HTR-8/SVneo (cell line): ENCODE results near the gene ENOX1.

Source experiments
- DNase-seq: peaks from one replicate; pipeline ENCODE4 v3.0.0; 2011; ENCODE audit warnings: low spot score, mixed read lengths; ENCODE audit not compliant: insufficient read length
- FAIRE-seq: peaks from 2 replicates; lab custom pipeline; 2011; peaks lifted over from hg19 to GRCh38; lab: Jason Lieb, UNC

Gene ENOX1

DNA sequence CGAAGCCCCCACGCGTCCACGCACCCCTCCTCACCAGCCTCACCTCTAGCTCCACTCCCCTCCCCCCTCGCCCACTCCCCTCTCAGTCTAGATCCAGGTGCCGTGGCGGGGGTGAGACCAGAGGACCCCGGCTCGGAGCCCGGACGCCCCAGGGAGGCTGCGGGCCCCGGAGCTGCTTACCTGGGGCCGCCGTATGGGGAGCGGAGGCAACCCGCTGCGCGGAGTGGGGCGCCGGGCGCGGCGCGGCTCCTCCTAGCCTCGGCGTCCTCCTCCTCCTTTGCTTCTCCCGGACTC, 353 bp downstream of the ENOX1 start:
- no peak for DNase-seq
- no peak for FAIRE-seq

DNA sequence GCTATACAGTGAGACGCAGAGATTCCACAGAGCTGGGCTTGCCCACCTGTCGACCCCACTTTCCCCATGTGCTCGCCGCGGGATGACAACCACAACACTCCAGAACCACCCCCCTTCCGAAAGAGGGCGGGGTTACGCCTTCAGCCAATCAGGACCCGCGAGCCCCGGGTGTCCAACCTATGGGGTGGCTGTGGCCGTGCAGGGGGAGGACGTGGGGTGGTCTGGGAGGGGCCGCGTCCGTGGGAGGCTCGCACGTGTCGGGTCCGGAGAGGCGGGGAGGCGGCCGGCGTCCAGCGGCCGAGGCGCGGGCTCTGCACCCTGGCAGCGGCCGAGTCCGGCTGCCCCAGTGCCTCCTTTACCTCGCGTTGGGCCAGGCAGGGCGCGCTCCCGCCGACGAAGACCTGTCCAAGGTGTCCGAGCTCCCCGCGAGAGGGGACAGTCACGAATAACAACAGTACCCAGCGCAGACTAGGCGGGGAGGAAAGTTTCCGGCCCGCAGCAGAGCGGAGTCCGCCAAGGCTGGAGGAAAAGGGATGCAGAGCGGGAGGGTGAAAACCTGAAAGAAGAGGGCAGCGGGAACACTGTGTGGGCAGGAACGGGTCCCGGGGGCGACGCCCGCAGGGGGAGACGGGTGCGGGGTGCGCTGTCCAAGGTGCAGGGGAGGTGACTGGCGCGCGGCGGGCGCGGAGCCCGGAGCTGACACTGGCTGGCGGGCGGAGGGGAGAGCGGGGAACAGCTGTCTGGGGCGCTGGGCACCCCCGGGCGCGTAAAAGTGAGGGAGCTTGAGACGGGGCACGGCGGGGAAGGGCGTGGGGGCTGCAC, 911 bp downstream of the ENOX1 start:
- no peak for FAIRE-seq

DNA sequence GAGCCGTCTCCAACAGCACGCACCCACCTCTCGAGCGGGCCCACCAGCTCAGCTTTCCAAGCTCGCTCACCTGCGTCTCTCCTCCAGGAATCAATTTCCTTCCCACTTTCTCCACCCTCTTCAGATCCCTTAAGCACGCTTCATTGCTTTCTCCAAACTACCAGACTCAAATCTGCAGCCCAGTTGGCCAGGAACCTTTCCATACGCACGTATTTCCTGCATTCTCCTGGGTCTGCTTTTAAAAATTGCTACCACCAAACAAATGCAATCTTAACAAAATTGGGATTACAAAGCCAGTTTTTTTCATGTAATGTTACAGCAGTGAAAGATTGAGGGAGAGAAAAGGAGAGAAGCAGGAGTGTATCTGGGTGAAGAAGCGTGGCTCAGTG, 1.5 kb downstream of the ENOX1 start:
- DNase-seq (no peak), FAIRE-seq (no peak)

More for the DNA sequence above, 911 bp downstream of the ENOX1 start:
- peak; percentile 64 for DNase-seq

DNA sequence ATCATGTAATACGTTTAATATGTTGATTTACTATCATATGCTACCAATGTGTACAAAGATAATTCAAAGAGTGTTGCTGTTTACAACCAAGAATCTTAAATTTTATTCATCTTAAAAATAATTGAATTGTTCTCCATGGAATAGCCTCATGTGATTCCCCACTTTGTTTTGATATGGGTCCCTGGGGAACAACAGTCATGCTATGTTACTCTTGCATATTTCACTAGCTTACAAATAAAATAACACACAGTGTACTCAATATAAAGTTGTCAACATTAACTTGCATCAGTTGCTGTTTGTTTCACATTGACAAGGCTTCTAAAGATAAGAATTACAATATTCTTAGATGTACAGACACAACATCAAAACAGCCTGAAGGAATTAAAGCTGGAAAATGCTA, 2.3 kb downstream of the ENOX1 start:
- DNase-seq (no peak), FAIRE-seq (no peak)

DNA sequence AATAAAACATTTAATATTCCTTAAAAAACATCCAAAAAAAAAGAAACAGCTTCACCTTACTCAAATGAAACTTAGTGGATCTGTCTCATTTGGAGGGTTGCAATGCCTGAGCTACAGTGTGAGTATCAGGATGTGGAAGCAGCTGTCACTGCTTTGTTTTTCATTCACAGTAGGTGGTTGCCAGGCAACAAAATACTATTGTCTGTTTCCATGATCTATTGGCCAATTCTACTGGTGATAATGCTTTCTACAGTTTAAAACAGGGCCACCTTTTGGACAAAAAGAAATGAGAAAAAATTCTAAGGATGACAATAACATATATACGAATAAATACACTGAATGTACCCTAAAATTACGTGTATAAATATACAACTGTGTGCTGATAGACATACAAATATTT, 3.0 kb downstream of the ENOX1 start:
- DNase-seq (no peak), FAIRE-seq (no peak)

GRCh38 chr13:43782686-43783085, 4.1 kb downstream of the ENOX1 start:
- no peak for DNase-seq
- FAIRE-seq: no peak

DNA sequence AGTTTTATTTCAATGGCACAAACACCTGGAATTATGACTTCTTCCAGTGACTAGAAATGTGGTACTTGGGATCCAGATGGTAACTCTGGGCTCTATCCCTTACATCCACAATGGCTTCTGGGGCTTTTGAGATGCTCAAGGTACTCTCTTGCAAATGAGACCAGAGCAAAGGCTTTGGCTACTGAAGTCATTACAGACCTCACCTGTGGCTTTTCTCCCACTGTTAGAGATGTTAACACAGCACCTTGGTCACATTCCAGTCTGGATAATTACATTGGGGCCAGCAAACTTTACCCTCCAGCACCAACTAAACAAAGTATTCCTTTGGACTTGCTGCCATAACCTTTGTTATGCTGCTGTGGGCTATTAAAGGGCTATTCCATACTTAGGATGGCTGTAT, 6.1 kb downstream of the ENOX1 start:
- FAIRE-seq (no peak), DNase-seq (no peak)

DNA sequence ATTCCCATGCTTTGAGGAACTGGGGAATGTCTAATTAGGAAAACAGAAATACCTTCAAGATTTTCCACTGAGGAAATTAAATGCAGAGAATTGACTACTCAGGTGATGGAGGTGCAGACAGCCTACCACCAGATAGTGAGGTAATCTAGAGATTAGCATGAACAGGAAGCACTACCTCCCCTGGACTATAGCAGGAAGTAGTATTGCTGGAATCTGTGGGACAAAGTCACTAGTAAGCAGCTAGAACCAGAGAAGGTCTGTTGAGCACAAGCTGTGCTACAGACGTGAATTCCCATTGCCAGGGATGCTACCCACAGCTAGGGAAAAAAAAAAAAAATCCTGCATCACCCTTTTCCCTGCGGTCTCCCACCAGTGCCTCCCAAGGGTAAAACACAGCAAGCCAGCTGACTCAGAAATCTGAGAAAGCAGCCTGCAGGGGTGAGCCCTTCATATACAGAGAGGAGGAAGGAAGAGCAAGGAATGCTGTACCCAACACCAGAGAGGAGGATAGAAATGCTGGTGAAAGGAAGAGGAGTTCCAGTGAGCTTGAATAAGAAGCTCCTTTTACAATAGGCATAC, 10.2 kb downstream of the ENOX1 start:
- FAIRE-seq (no peak), DNase-seq (no peak)

DNA sequence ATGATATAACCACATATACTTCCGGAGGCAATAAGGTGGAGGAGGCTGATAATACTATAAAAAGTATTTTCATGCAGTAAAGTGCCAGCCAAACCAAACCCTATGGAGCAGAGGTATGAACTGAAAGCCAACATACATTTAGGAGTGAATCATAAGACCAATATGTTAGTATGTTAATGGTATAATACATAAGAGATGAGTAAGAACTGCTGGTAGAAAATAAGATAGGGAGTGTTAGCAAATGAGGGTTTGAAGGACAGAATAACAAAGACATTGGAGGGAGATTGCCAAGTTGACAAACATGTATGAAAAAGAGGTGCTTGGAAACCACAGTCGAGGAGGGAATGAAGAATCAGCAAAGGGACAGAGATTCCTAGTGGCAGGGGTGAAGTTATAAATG, 10.8 kb downstream of the ENOX1 start:
- DNase-seq (no peak), FAIRE-seq (no peak)

DNA sequence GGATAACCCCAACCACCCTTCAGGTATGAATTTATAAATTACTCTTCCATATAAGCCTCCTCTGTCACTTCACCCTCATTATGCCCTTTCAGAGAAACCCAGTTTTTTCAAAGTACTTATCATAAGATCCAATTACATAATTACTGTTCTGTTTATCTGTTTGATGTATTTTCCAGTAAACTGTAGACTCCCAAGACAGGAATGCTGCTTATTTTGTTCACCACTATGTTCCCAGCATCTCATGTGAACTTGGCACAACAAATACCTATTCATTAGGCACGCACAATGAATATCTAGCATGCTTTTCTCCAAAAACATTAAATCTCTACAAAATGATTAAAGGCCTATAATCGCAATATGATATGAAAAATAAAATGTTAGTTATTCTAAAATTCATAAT, 13.2 kb downstream of the ENOX1 start:
- FAIRE-seq (no peak), DNase-seq (no peak)

DNA sequence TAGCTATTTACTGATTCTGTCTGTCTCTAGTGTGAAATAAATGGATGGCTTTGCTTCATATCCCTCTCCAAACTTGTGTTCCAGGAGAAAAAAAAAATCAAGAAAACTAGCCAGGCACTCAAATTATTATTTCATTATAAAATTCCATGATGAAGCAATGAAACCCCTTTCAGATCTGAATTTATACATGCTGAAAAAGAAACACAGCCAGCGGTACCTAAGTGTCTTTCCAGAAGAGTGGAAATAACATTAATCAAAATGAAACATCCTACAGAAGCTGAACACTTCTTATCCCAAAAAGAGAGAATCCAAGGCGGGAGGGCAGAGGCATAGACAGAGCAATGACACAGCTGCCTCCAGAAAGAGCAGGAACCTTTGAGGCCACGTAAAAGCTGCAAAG, 15.9 kb downstream of the ENOX1 start:
- FAIRE-seq (no peak), DNase-seq (no peak)

DNA sequence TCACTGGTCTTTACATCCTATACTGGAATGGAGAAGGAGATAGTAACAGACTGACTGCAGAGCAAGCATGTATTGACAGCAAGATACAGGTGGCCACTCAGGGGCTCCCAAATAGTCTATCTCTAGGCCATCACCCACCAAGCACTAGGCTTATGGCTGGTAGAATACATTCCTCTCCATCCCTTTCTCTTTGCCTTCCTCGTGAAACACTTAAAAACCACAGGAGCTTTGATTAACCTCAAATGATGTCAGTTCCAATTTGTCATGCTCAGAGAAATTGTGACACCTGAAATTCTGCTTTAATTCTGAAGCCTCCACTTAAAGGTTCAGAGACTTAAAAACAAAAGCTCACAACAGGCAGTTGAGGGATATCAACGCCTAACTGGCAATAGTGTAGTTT, 17.2 kb downstream of the ENOX1 start:
- no peak for FAIRE-seq

DNA sequence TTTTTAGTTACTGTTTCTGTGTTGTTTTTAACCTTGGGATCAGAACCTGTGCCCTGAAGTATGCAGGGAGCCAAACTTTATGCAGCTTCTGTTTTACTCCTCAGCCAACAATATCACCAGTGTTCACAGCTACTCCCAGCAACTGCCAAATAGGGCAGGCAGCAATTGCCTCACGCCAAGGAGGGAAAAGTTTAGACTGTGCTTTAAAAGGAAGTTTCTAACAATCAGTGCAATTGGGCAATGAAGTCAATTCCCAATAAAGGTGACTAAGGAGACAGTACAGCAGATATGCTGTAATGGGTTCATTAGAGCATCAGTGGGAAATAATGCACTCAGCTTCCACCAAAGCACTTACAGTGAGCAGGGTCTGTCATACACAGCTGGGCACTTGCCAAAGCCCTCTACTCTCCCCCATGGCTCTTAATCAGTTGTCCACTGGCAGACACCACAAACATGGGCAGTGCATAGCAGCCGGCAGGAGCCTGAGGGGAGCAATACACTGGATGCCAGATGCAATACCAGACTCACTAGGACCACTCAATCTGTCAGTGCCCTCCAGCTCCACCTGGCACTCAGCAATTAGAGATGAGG, 19.3 kb downstream of the ENOX1 start:
- DNase-seq (no peak), FAIRE-seq (no peak)

More for the DNA sequence above, 17.2 kb downstream of the ENOX1 start:
- DNase-seq: no peak

DNA sequence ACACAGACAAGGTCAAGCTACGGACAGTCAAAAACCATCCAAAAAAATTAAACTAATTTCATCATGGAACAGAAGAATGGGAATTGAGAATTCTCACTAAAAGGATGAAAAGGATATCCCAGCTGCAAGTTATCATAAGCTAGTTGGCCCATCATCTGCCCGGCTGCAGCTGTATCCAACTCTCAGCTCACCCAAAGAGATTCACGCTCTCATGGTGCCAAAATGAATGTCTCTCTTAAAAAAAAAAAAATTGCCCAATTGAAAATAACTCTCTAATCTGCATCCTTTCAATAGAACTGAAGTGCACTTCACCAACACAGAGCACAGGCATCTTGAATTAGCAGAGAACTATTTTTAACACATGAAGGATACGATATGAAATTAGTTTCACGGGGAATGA, 20.0 kb downstream of the ENOX1 start:
- FAIRE-seq (no peak), DNase-seq (no peak)

- no peak for FAIRE-seq
- DNase-seq: no peak
Measured at GRCh38 chr13:43764349-43764748, 22.4 kb downstream of the ENOX1 start.

DNA sequence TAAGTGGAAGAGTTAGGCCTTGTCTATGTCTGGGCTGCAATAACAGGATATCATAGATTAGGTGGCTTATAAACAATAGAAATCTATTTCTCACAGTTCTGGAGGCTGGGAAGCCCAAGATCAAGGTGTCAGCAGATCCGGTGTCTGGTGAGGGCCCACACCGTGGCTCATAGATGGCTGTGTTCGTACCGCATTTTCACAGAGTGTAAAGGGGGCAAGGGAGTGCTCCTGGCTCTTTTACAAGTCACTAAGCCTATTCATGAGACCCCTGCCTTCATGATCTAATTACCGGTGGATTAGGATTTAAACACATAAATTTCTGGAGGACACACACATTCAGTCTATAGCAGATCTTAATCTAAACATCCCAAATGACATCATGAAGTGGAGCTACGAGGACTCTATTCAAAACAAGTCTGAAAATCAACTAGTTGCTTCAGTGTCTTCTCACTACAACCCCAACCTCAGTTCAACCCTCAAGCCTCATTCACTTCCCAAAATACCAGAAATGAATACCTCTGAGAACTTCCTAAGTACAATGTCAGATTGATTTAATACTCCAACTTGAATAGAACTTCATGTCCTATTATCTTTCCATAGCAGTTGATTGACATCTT, 23.5 kb downstream of the ENOX1 start:
- DNase-seq (no peak), FAIRE-seq (no peak)

GRCh38 chr13:43761616-43762315, 25.0 kb downstream of the ENOX1 start:
- no peak for DNase-seq
- no peak for FAIRE-seq

- no peak for FAIRE-seq
- no peak for DNase-seq
Measured at GRCh38 chr13:43760257-43760656, 26.5 kb downstream of the ENOX1 start.

DNA sequence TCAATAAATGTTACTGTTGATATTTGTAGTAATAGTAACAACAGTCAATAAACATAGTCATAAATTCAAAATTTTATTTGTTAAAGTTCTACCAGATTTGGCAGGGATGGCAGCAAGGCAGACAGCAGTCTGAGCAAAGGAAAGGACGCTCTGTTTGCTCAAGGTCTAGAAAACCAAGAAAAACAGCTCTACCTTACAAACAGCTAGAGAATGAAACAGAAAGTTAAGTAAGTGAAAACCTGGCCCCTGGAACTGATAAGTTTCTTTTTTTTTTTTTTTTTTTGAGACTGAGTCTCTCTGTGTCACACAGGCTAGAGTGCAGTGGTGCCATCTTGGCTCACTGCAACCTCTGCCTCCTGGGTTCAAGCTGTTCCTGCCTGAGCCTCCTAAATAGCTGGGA, 27.9 kb downstream of the ENOX1 start:
- DNase-seq (no peak), FAIRE-seq (no peak)

GRCh38 chr13:43757266-43757665, 29.5 kb downstream of the ENOX1 start:
- FAIRE-seq (no peak), DNase-seq (no peak)

GRCh38 chr13:43755844-43756243, 30.9 kb downstream of the ENOX1 start:
- no peak for DNase-seq
- FAIRE-seq: no peak
